CD14-positive monocyte (primary cell): ENCODE results near the gene BICRAL. TPM values are rescaled to one million over a fixed set of nuclear protein-coding genes. Genes with fewer than 3 reads are reported as not detected.

ENCODE experiments used
- DNase-seq, 3 donors: peaks; one replicate each; pipeline ENCODE4 v3.0.0-alpha.2; 2011 to 2022
- H2AFZ ChIP-seq: 2 replicates; pipeline ENCODE4 v1.6.0; 2012; ENCODE audit warnings: mild to moderate bottlenecking, low read depth, low read length, inconsistent platforms; ENCODE audit not compliant: insufficient read depth, poor library complexity, severe bottlenecking
- H3K27ac ChIP-seq, 2 donors: 1 replicate in 1 of 2; 2 replicates in 1 of 2; pipeline ENCODE4 v1.5.1; 2012 to 2013; ENCODE audit warnings: low read length in 2 of 2, control low read depth in 1 of 2, inconsistent platforms in 1 of 2, low read depth in 1 of 2, mild to moderate bottlenecking in 1 of 2
- H3K27me3 ChIP-seq, 2 donors: one replicate each; pipeline versions ENCODE4 v1.6.0 to v1.6.1; 2011 to 2013; ENCODE audit warnings: low read length in 2 of 2; ENCODE audit not compliant: control insufficient read depth in 2 of 2, insufficient read depth in 2 of 2
- H3K36me3 ChIP-seq, 2 donors: replicated peaks in 1 of 2; 1 replicate in 1 of 2; 2 replicates in 1 of 2; pipeline versions ENCODE4 v1.5.1 to v1.6.1; 2012 to 2013; ENCODE audit warnings: low read length in 2 of 2, control low read depth in 1 of 2, inconsistent platforms in 1 of 2, mild to moderate bottlenecking in 1 of 2; ENCODE audit not compliant: insufficient read depth in 2 of 2, control insufficient read depth in 1 of 2
- H3K4me1 ChIP-seq, 2 donors: 1 replicate in 1 of 2; 2 replicates in 1 of 2; pipeline versions ENCODE4 v1.5.1 to v1.6.1; 2012 to 2013; ENCODE audit warnings: low read length in 2 of 2, control low read depth in 1 of 2, inconsistent platforms in 1 of 2, mild to moderate bottlenecking in 1 of 2, moderate library complexity in 1 of 2; ENCODE audit not compliant: insufficient read depth in 2 of 2, control insufficient read depth in 1 of 2
- H3K4me2 ChIP-seq: replicated peaks from 2 replicates; pipeline ENCODE3; 2012; ENCODE audit warnings: low read length, moderate library complexity, mild to moderate bottlenecking; ENCODE audit not compliant: poor library complexity, severe bottlenecking; ENCODE audit errors: extremely low read depth
- H3K4me3 ChIP-seq, 3 experiments: fragments of 200-600 bp in 1 of 3; sonication (generic) in 1 of 3; replicated peaks in 1 of 3; 1 replicate in 2 of 3; 2 replicates in 1 of 3; pipeline ENCODE4 v1.5.1; 2011 to 2013; ENCODE audit warnings: low read length in 3 of 3, mild to moderate bottlenecking in 3 of 3, control low read depth in 2 of 3, low read depth in 2 of 3, inconsistent platforms in 1 of 3, moderate library complexity in 1 of 3
- H3K79me2 ChIP-seq: 2 replicates; pipeline ENCODE4 v1.6.0; 2012; ENCODE audit warnings: mild to moderate bottlenecking, control low read depth, inconsistent platforms, low read length, moderate library complexity; ENCODE audit not compliant: insufficient read depth
- H3K9ac ChIP-seq: 2 replicates; pipeline ENCODE4 v1.6.0; 2017; ENCODE audit warnings: low read length, mild to moderate bottlenecking; ENCODE audit not compliant: insufficient read depth, poor library complexity, severe bottlenecking
- H3K9me3 ChIP-seq, 2 donors: replicated peaks in 1 of 2; 1 replicate in 1 of 2; 2 replicates in 1 of 2; pipeline versions ENCODE4 v1.5.1 to v1.6.1; 2012 to 2013; ENCODE audit warnings: low read length in 2 of 2, control low read depth in 1 of 2; ENCODE audit not compliant: control insufficient read depth in 1 of 2, insufficient read depth in 1 of 2
- H4K20me1 ChIP-seq: 2 replicates; pipeline ENCODE4 v1.6.0; 2012; ENCODE audit warnings: mild to moderate bottlenecking, low read length, control low read depth, moderate library complexity; ENCODE audit not compliant: insufficient read depth
- H3K27ac Mint-ChIP-seq, 7 donors: one replicate each; pipeline ENCODE4 v1.8.0; 2020; ENCODE audit warnings: mild to moderate bottlenecking in 7 of 7, mixed read lengths in 7 of 7, moderate library complexity in 6 of 7, inconsistent platforms in 2 of 7
- H3K27me3 Mint-ChIP-seq, 3 donors: one replicate each; pipeline ENCODE4 v1.8.0; 2021 to 2022; ENCODE audit warnings: low read depth in 3 of 3, mild to moderate bottlenecking in 3 of 3, mixed read lengths in 3 of 3, moderate library complexity in 3 of 3, inconsistent platforms in 1 of 3
- H3K36me3 Mint-ChIP-seq, 2 donors: one replicate each; pipeline ENCODE4 v1.8.0; 2020; ENCODE audit warnings: mixed read lengths in 2 of 2, inconsistent platforms in 1 of 2, mild to moderate bottlenecking in 1 of 2
- H3K4me1 Mint-ChIP-seq: one replicate; pipeline ENCODE4 v1.8.0; 2020; ENCODE audit warnings: mild to moderate bottlenecking, mixed read lengths
- H3K4me3 Mint-ChIP-seq, 2 donors: one replicate each; pipeline ENCODE4 v1.8.0; 2020; ENCODE audit warnings: mild to moderate bottlenecking in 2 of 2, mixed read lengths in 2 of 2, moderate library complexity in 1 of 2
- H3K9me3 Mint-ChIP-seq, 7 donors: one replicate each; pipeline ENCODE4 v1.8.0; 2020 to 2022; ENCODE audit warnings: mixed read lengths in 7 of 7, mild to moderate bottlenecking in 6 of 7, moderate library complexity in 6 of 7, inconsistent platforms in 2 of 7
- WGBS: methylation state at CpG from one replicate; pipeline ENCODE4 v1.1.5; 2013; ENCODE audit warnings: missing lambda C conversion rate; ENCODE audit not compliant: insufficient coverage; 5-methylcytosine and 5-hydroxymethylcytosine counted together
- intact Hi-C, 2 donors: fragments of 100-400 bp; cut with micrococcal nuclease; formaldehyde crosslinking; loops; one replicate each; pipeline versions ENCODE4 v1.15.0 to v1.15.1; 2023
- polyA plus RNA-seq, 3 donors: library from polyadenylated mRNA; depleted of rRNA in 1 of 3; unstranded in 2 of 3; stranded (reverse) in 1 of 3; fragments of 300-500 nt in 2 of 3; fragments of >200 nt in 1 of 3; fragmentation: Illumina TruSeq in 2 of 3; gene quantifications; 1 replicate in 2 of 3; 2 replicates in 1 of 3; pipeline ENCODE4 v1.2.3, GENCODE V29; 2012 to 2021
- TF ChIP-seq, protein P1 (sequence below): fragments of 200-600 bp; IDR thresholded peaks from one replicate; pipeline ENCODE4 v1.8.0; 2022; ENCODE audit warnings: antibody characterized with exemption, mild to moderate bottlenecking

Gene BICRAL
- polyA plus RNA-seq, 3 donors: 1.6 to 14.6 (median 2.2) TPM

DNA sequence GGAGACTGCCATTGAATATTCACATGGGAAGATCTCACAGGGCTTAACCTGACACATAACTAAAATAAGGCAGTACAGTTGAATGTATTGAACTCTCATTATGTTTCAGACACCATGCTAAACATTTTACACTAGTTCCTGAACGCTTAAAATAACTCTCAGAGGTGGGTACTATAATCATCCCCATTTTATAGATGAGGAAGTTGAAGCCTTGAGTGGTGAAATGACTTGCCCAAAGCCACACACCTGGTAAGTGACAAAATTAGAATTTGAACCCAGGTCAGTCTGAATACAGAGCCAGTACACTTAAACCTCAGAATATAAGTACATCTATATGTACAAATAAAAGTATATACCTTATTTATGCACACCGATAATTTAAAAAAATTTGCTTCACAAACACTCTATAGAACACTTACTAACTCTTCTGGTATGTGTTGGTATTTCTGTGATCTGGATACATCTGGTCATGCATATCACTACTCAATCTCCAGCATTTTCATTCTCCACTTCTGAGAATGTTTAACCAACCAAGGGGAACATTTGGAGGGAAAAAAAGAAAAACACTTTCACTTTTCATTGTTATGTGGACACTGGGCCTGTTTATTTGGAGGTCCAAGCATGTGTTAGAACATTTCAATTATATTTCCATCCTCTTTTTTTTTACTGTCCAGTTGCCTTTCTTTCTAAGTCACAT, 4.6 kb upstream of the BICRAL start:
- Mint-ChIP-seq H3K4me1 (peaks cover 40% of the 10 kb centered on the region), H3K36me3 (peaks cover 0 to 3% of the 10 kb centered on the region in 2 donors), H3K27ac (peak overlapping the region in 2 of 7 donors; percentile 63 to 71), H3K4me3 (no peak overlapping the region), H3K9me3 (peaks cover 0 to 2% (median 0%) of the 10 kb centered on the region in 7 donors), H3K27me3 (no peaks in the 10 kb centered on the region)
- no peaks in the 10 kb centered on the region for H3K27me3 ChIP-seq
- WGBS: no CpG with 5 or more reads among the region's 2 CpGs
- no peak for DNase-seq
- peaks cover 8% of the 10 kb centered on the region for H3K79me2 ChIP-seq
- H4K20me1 ChIP-seq: no peaks in the 10 kb centered on the region
- H3K4me2 ChIP-seq: no peak overlapping the region
- intact Hi-C loops: no loop called here
- no peak overlapping the region for H2AFZ ChIP-seq
- H3K9ac ChIP-seq: no peak overlapping the region
- peak overlapping the region in 1 of 2 donors; percentile 1 for H3K27ac ChIP-seq
- TF ChIP-seq, protein P1, sequence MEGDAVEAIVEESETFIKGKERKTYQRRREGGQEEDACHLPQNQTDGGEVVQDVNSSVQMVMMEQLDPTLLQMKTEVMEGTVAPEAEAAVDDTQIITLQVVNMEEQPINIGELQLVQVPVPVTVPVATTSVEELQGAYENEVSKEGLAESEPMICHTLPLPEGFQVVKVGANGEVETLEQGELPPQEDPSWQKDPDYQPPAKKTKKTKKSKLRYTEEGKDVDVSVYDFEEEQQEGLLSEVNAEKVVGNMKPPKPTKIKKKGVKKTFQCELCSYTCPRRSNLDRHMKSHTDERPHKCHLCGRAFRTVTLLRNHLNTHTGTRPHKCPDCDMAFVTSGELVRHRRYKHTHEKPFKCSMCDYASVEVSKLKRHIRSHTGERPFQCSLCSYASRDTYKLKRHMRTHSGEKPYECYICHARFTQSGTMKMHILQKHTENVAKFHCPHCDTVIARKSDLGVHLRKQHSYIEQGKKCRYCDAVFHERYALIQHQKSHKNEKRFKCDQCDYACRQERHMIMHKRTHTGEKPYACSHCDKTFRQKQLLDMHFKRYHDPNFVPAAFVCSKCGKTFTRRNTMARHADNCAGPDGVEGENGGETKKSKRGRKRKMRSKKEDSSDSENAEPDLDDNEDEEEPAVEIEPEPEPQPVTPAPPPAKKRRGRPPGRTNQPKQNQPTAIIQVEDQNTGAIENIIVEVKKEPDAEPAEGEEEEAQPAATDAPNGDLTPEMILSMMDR: no peak
- H3K4me3 ChIP-seq: no peak overlapping the region
- H3K36me3 ChIP-seq: no peaks in the 10 kb centered on the region
- H3K9me3 ChIP-seq: no peaks in the 10 kb centered on the region
- H3K4me1 ChIP-seq: peaks cover 21 to 47% of the 10 kb centered on the region in 2 donors

DNA sequence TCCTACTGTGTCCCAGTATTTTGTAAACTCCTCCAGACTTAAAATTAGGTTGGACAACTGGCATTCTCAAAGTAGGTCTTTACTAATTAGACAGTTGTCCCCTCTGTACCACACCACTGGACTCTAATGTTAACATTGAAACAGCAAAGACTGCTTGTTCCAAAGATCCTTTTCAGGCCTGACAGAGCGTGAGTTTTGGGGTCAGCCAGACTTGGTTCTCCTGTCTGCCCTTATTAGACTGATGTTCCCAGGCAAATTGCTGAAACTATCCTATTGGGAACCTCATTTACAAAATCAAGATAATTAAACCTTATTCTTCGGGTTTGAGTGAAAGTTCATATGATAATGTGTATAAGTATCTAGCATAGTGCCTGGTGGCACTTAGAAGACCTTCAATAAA, 3.7 kb upstream of the BICRAL start:
- no peak overlapping the region for H3K4me3 Mint-ChIP-seq
- no peak overlapping the region for H3K27ac Mint-ChIP-seq
- no CpG with 5 or more reads among the region's 2 CpGs for WGBS
- H3K36me3 ChIP-seq: no peaks in the 10 kb centered on the region
- TF ChIP-seq, protein P1: no peak
- intact Hi-C loops: no loop called here
- H3K4me3 ChIP-seq: no peak overlapping the region
- no peak overlapping the region for H3K27ac ChIP-seq
- DNase-seq: no peak
- H3K9ac ChIP-seq: no peak overlapping the region
- H3K27me3 Mint-ChIP-seq: no peaks in the 10 kb centered on the region
- no peak overlapping the region for H2AFZ ChIP-seq
- H4K20me1 ChIP-seq: no peaks in the 10 kb centered on the region
- H3K27me3 ChIP-seq: no peaks in the 10 kb centered on the region
- no peaks in the 10 kb centered on the region for H3K36me3 Mint-ChIP-seq
- H3K4me1 Mint-ChIP-seq: peaks cover 40% of the 10 kb centered on the region
- no peaks in the 10 kb centered on the region for H3K9me3 ChIP-seq
- H3K4me1 ChIP-seq: peaks cover 21 to 47% of the 10 kb centered on the region in 2 donors
- H3K9me3 Mint-ChIP-seq: peaks cover 0 to 2% (median 0%) of the 10 kb centered on the region in 7 donors
- H3K4me2 ChIP-seq: no peak overlapping the region
- H3K79me2 ChIP-seq: peaks cover 14% of the 10 kb centered on the region
